Osteocyte (in vitro differentiated cells): Measurements from ENCODE around the gene PEX13. TPM values are rescaled to one million over a fixed set of nuclear protein-coding genes. Genes with fewer than 3 reads are reported as not detected.

Experiments
- DNase-seq: peaks from one replicate; pipeline ENCODE4 v3.0.0; 2021; ENCODE audit warnings: mixed read lengths; ENCODE audit not compliant: unreplicated experiment; ENCODE audit errors: extremely low spot score
- H3K27ac Mint-ChIP-seq: one replicate; pipeline ENCODE4 v1.8.0; 2021; ENCODE audit warnings: mild to moderate bottlenecking, mixed read lengths; ENCODE audit not compliant: unreplicated experiment
- H3K27me3 Mint-ChIP-seq: one replicate; pipeline ENCODE4 v1.8.0; 2021; ENCODE audit warnings: mixed read lengths; ENCODE audit not compliant: unreplicated experiment
- H3K36me3 Mint-ChIP-seq: one replicate; pipeline ENCODE4 v1.8.0; 2021; ENCODE audit warnings: mixed read lengths; ENCODE audit not compliant: unreplicated experiment
- H3K4me1 Mint-ChIP-seq: one replicate; pipeline ENCODE4 v1.8.0; 2021; ENCODE audit warnings: mixed read lengths; ENCODE audit not compliant: unreplicated experiment
- H3K4me3 Mint-ChIP-seq: one replicate; pipeline ENCODE4 v1.8.0; 2021; ENCODE audit warnings: mild to moderate bottlenecking, moderate library complexity, mixed read lengths; ENCODE audit not compliant: unreplicated experiment
- H3K9me3 Mint-ChIP-seq: one replicate; pipeline ENCODE4 v1.8.0; 2021; ENCODE audit warnings: mixed read lengths; ENCODE audit not compliant: unreplicated experiment
- total RNA-seq: library from RNA; stranded (reverse); gene quantifications from 2 replicates; pipeline ENCODE4 v1.2.1, GENCODE V29; 2021
- TF ChIP-seq, protein P1 (sequence below): fragments of 200-600 bp; sonication (generic); IDR thresholded peaks from 2 replicates; pipeline ENCODE4 v1.5.0; 2021; ENCODE audit warnings: antibody characterized with exemption, mild to moderate bottlenecking, moderate library complexity

Gene PEX13
- total RNA-seq, 1 donor from 2014 or later, result 20.3 TPM

DNA sequence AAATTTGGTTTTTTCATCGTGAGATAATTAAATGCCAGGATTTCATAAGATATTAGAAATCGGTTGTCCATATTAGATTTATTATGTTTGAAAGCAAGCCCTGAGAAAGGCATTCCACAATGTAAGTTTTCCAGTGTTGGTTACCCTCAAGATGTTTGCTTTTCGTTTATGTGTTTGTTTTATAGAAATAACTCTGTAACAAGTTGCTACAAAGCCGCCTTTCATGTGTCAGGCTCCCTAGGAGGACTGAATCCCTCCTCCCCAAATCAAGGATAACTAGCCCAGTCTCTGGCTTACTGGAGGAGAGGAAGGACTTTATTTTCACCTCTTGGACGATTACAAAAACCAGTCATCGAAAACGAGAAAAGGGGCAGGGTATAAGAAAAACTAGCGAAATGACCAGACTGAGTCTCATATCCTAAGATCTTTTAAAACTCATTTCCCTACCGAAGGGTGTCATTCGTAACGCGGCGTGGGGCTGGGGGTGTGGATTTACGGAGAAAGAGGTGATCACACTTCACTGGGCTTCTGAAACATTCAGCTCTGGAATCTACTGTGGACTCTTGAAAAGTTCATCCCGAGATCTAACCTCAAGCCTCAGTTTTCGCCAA is 1.0 kb upstream of the PEX13 start:
- Mint-ChIP-seq H3K27me3 (no peaks in the 10 kb centered on the region), H3K4me3 (peak overlapping the region; percentile 97), H3K4me1 (peaks cover 31% of the 10 kb centered on the region), H3K27ac (peak overlapping the region; percentile 98), H3K36me3 (peaks cover 5% of the 10 kb centered on the region), H3K9me3 (no peaks in the 10 kb centered on the region)
- no peak for DNase-seq
- TF ChIP-seq, protein P1, sequence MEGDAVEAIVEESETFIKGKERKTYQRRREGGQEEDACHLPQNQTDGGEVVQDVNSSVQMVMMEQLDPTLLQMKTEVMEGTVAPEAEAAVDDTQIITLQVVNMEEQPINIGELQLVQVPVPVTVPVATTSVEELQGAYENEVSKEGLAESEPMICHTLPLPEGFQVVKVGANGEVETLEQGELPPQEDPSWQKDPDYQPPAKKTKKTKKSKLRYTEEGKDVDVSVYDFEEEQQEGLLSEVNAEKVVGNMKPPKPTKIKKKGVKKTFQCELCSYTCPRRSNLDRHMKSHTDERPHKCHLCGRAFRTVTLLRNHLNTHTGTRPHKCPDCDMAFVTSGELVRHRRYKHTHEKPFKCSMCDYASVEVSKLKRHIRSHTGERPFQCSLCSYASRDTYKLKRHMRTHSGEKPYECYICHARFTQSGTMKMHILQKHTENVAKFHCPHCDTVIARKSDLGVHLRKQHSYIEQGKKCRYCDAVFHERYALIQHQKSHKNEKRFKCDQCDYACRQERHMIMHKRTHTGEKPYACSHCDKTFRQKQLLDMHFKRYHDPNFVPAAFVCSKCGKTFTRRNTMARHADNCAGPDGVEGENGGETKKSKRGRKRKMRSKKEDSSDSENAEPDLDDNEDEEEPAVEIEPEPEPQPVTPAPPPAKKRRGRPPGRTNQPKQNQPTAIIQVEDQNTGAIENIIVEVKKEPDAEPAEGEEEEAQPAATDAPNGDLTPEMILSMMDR, result no peak

- H3K9me3 Mint-ChIP-seq, result peaks cover under 1% of the 10 kb centered on the region
- peak overlapping the region; percentile 97 for H3K4me3 Mint-ChIP-seq
- DNase-seq, result peak; percentile 86
- no peaks in the 10 kb centered on the region for H3K27me3 Mint-ChIP-seq
- peaks cover 11% of the 10 kb centered on the region for H3K36me3 Mint-ChIP-seq
- H3K4me1 Mint-ChIP-seq, result peaks cover 28% of the 10 kb centered on the region
- TF ChIP-seq, protein P1, result no peak
- H3K27ac Mint-ChIP-seq, result peak overlapping the region; percentile 98
These were observed 441 bp upstream of the PEX13 start for GRCh38 chr2:61017003-61017555.

- Mint-ChIP-seq H3K27ac (peak overlapping the region; percentile 98), H3K4me3 (peak overlapping the region; percentile 97), H3K9me3 (peaks cover 5% of the 10 kb centered on the region), H3K27me3 (no peaks in the 10 kb centered on the region), H3K4me1 (peaks cover 25% of the 10 kb centered on the region), H3K36me3 (peaks cover 16% of the 10 kb centered on the region)
- DNase-seq, result no peak
- TF ChIP-seq, protein P1, result no peak
These were observed 817 bp downstream of the PEX13 start for GRCh38 chr2:61018318-61018755.

DNA sequence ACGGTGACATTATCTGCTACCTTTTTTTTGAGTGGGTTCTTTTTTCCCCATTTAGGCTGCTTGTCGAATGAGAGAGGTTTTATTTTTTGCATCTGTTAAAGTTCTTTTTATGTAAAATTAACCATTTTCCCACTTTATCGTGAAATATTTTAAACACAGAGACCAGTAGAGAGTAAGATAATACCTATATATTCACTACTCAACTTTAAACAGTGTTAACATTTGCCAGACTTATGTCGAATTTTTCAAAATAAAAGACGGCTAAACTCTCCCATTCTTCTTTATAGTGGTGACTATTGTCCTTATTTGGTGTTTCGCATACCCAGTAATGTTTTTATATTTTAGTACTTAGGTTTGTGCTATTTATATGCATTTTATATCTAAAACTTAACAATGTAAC is 1.3 kb downstream of the PEX13 start:
- TF ChIP-seq, protein P1, result no peak
- no peak for DNase-seq
- Mint-ChIP-seq H3K9me3 (peaks cover 5% of the 10 kb centered on the region), H3K36me3 (peaks cover 17% of the 10 kb centered on the region), H3K27me3 (no peaks in the 10 kb centered on the region), H3K4me1 (peaks cover 25% of the 10 kb centered on the region), H3K4me3 (peak overlapping the region; percentile 97), H3K27ac (peak overlapping the region; percentile 98)

DNA sequence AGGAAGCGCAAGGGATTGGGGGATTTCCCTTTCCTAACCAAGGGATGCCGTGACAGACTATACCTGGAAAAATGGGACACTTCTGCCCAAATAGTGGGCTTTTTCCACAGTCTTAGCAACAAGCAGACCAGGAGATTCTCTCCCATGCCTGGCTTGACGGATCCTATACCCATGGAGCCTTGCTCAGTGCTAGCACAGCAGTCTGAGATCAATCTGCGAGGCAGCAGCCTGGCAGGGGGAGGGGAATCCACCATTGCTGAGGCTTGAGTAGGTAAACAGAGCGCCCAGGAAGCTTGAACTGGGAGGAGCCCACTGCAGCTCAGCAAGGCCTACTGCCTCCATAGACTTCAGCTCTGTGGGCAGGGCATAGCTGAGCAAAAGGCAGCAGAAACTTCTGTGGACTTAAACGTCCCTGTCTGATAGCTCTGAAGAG is 3.7 kb downstream of the PEX13 start:
- DNase-seq, result no peak
- Mint-ChIP-seq H3K36me3 (peaks cover 20% of the 10 kb centered on the region), H3K27me3 (no peaks in the 10 kb centered on the region), H3K9me3 (peaks cover 5% of the 10 kb centered on the region), H3K27ac (no peak overlapping the region), H3K4me3 (no peak overlapping the region), H3K4me1 (peaks cover 16% of the 10 kb centered on the region)
- TF ChIP-seq, protein P1, result no peak
